ENCODE results near the gene PACSIN2. TPM values are rescaled to one million over a fixed set of nuclear protein-coding genes. Genes with fewer than 3 reads are reported as not detected.

The PACSIN2 gene
- total and polyA plus RNA-seq, 2 experiments from 2014 or later = 23.5 to 57.3 TPM

- H3K36me3 ChIP-seq (ENCODE audit: insufficient read depth) = peaks cover 4% of the 10 kb centered on the region; the same call in 1 of the 2 replicates
- Mint-ChIP-seq H3K4me1 (peaks cover 13% of the 10 kb centered on the region), H3K9me3 (no peaks in the 10 kb centered on the region), H3K36me3 (ENCODE audit: low read depth) (peaks cover 24% of the 10 kb centered on the region), H3K27me3 (ENCODE audit: insufficient read depth, low read depth, poor library complexity) (peaks cover 6% of the 10 kb centered on the region), H3K27ac (no peak overlapping the region), H3K4me3 (no peak overlapping the region)
- no peaks in the 10 kb centered on the region for H3F3A ChIP-seq (replicated peaks; ENCODE audit: low read depth)
- DNase-seq (ENCODE audit: low spot score) = no peak
- ATAC-seq = no peak
- H3K27ac ChIP-seq (ENCODE audit: low read depth) = no peak overlapping the region
- no peak overlapping the region for H3K4me3 ChIP-seq
- H3K4me1 ChIP-seq (ENCODE audit: insufficient read depth) = no peaks in the 10 kb centered on the region; the same call in 1 of the 2 replicates
- H3K79me2 ChIP-seq (replicated peaks; ENCODE audit: insufficient read depth) = peaks cover under 1% of the 10 kb centered on the region; the same call in 1 of the 2 replicates
- H3K4me2 ChIP-seq = no peak overlapping the region
- no peaks in the 10 kb centered on the region for H3K9me2 ChIP-seq (ENCODE audit: insufficient read depth)
- no peaks in the 10 kb centered on the region for H3K27me3 ChIP-seq (ENCODE audit: insufficient read depth)
- H2AFZ ChIP-seq = no peak overlapping the region
- TF ChIP-seq CREB1 (CRISPR knock-in tag; IDR thresholded peaks at IDR 0.05; ENCODE audit: low read depth) (no peak), REST (IDR thresholded peaks at IDR 0.05; ENCODE audit: unreplicated experiment) (no peak), POLR2AphosphoS5 (IDR thresholded peaks at IDR 0.05; ENCODE audit: low read depth) (no peak), ZNF331 (CRISPR knock-in tag; IDR thresholded peaks at IDR 0.05; ENCODE audit: low read depth) (no peak), CTCF (conservative IDR thresholded peaks at IDR 0.05; ENCODE audit: low read depth in 2 of 2) (no peak)
- TF ChIP-seq, protein P1, sequence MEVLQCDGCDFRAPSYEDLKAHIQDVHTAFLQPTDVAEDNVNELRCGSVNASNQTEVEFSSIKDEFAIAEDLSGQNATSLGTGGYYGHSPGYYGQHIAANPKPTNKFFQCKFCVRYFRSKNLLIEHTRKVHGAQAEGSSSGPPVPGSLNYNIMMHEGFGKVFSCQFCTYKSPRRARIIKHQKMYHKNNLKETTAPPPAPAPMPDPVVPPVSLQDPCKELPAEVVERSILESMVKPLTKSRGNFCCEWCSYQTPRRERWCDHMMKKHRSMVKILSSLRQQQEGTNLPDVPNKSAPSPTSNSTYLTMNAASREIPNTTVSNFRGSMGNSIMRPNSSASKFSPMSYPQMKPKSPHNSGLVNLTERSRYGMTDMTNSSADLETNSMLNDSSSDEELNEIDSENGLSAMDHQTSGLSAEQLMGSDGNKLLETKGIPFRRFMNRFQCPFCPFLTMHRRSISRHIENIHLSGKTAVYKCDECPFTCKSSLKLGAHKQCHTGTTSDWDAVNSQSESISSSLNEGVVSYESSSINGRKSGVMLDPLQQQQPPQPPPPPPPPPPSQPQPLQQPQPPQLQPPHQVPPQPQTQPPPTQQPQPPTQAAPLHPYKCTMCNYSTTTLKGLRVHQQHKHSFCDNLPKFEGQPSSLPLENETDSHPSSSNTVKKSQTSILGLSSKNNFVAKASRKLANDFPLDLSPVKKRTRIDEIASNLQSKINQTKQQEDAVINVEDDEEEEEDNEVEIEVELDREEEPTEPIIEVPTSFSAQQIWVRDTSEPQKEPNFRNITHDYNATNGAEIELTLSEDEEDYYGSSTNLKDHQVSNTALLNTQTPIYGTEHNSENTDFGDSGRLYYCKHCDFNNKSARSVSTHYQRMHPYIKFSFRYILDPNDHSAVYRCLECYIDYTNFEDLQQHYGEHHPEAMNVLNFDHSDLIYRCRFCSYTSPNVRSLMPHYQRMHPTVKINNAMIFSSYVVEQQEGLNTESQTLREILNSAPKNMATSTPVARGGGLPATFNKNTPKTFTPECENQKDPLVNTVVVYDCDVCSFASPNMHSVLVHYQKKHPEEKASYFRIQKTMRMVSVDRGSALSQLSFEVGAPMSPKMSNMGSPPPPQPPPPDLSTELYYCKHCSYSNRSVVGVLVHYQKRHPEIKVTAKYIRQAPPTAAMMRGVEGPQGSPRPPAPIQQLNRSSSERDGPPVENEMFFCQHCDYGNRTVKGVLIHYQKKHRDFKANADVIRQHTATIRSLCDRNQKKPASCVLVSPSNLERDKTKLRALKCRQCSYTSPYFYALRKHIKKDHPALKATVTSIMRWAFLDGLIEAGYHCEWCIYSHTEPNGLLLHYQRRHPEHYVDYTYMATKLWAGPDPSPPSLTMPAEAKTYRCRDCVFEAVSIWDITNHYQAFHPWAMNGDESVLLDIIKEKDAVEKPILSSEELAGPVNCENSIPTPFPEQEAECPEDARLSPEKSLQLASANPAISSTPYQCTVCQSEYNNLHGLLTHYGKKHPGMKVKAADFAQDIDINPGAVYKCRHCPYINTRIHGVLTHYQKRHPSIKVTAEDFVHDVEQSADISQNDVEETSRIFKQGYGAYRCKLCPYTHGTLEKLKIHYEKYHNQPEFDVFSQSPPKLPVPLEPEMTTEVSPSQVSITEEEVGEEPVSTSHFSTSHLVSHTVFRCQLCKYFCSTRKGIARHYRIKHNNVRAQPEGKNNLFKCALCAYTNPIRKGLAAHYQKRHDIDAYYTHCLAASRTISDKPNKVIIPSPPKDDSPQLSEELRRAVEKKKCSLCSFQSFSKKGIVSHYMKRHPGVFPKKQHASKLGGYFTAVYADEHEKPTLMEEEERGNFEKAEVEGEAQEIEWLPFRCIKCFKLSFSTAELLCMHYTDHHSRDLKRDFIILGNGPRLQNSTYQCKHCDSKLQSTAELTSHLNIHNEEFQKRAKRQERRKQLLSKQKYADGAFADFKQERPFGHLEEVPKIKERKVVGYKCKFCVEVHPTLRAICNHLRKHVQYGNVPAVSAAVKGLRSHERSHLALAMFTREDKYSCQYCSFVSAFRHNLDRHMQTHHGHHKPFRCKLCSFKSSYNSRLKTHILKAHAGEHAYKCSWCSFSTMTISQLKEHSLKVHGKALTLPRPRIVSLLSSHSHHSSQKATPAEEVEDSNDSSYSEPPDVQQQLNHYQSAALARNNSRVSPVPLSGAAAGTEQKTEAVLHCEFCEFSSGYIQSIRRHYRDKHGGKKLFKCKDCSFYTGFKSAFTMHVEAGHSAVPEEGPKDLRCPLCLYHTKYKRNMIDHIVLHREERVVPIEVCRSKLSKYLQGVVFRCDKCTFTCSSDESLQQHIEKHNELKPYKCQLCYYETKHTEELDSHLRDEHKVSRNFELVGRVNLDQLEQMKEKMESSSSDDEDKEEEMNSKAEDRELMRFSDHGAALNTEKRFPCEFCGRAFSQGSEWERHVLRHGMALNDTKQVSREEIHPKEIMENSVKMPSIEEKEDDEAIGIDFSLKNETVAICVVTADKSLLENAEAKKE (CRISPR knock-in tag; IDR thresholded peaks at IDR 0.05) = no peak
- TF ChIP-seq, protein P2, sequence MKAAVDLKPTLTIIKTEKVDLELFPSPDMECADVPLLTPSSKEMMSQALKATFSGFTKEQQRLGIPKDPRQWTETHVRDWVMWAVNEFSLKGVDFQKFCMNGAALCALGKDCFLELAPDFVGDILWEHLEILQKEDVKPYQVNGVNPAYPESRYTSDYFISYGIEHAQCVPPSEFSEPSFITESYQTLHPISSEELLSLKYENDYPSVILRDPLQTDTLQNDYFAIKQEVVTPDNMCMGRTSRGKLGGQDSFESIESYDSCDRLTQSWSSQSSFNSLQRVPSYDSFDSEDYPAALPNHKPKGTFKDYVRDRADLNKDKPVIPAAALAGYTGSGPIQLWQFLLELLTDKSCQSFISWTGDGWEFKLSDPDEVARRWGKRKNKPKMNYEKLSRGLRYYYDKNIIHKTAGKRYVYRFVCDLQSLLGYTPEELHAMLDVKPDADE (IDR thresholded peaks at IDR 0.05) = no peak
- H4K20me1 ChIP-seq (replicated peaks; ENCODE audit: insufficient read depth) = peaks cover 10% of the 10 kb centered on the region
Observed at GRCh38 chr22:42891008-42891407, 123.9 kb downstream of the PACSIN2 start.

All from GM23338 (cell line).